C4-2B (cell line): ENCODE data around the gene PRICKLE4.

Experiments
- CTCF ChIP-seq: fragments of 450-650 bp; conservative IDR thresholded peaks from 2 replicates; pipeline ENCODE4 v1.5.1; 2017; ENCODE audit warnings: mild to moderate bottlenecking
- ZFX ChIP-seq: fragments of 450-650 bp; IDR thresholded peaks from 2 replicates; pipeline ENCODE4 v1.6.1; 2017

GRCh38 chr6:41811095-41811494, 30.5 kb downstream of the PRICKLE4 start:
- TF ChIP-seq CTCF (no peak), ZFX (no peak)
